ENCODE data around the gene KCNIP1.

The KCNIP1 gene

DNA sequence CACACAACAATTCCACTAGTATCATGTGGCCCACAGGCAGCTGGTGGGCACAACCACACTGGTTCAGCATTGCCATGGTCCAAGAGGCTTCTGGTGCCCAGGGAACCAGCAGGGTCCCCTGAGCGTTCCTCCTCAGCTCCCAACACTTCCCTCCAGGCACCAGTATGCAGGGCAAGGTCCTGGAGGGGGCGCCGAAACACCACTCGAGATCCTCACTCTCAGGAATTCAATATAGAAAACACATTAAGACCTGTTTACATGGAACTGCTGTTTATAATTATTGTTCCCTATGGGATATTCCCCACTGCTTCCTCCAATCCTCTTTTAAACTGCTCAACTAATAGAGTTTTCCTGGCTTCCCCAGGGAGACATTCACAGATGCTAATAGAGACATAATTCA, 187.8 kb downstream of the KCNIP1 start:
- H2BK5ac ChIP-seq (ENCODE audit: low read depth, low read length, poor library complexity): no peak overlapping the region
- no peak overlapping the region for H4K8ac ChIP-seq (ENCODE audit: low read depth, low read length)
- H3K14ac ChIP-seq (ENCODE audit: low read length): no peak overlapping the region
- no peak overlapping the region for H2AK5ac ChIP-seq (ENCODE audit: low read length)
- no peak overlapping the region for H3K9ac ChIP-seq (ENCODE audit: low read length)
- no peak overlapping the region for H3K4ac ChIP-seq (ENCODE audit: low read depth, low read length)
- H3K4me3 ChIP-seq (ENCODE audit: low read depth, low read length): no peak overlapping the region
- H3K4me1 ChIP-seq (ENCODE audit: control insufficient read depth in 1 of 2, insufficient read depth in 2 of 2, low read length in 2 of 2): no peaks in the 10 kb centered on the region
- H2BK12ac ChIP-seq (ENCODE audit: low read length): no peak overlapping the region
- no peaks in the 10 kb centered on the region for H3K79me2 ChIP-seq (ENCODE audit: control insufficient read depth, insufficient read depth, low read length, poor library complexity)
- no peak overlapping the region for H3K23ac ChIP-seq (ENCODE audit: low read length)
- H2BK120ac ChIP-seq (ENCODE audit: insufficient read depth, low read length, poor library complexity): no peak overlapping the region
- H3K79me1 ChIP-seq (ENCODE audit: low read length): no peaks in the 10 kb centered on the region
- H3K27ac ChIP-seq (ENCODE audit: low read depth, low read length): no peak overlapping the region
- H3K9me3 ChIP-seq (ENCODE audit: insufficient read depth, low read depth, low read length): no peaks in the 10 kb centered on the region
- DNase-seq: no peak
- H4K91ac ChIP-seq (ENCODE audit: low read depth, low read length): no peak overlapping the region
- H4K12ac ChIP-seq (ENCODE audit: low read depth, low read length): no peak overlapping the region
- no peak overlapping the region for H2AFZ ChIP-seq (ENCODE audit: insufficient read depth, low read length, poor library complexity)
- no peaks in the 10 kb centered on the region for H3K36me3 ChIP-seq (ENCODE audit: control insufficient read depth in 1 of 2, insufficient read depth in 2 of 2, low read length in 2 of 2)
- no peaks in the 10 kb centered on the region for H3K27me3 ChIP-seq (ENCODE audit: insufficient read depth, low read length)
- H3K4me2 ChIP-seq (ENCODE audit: low read length): no peak overlapping the region
- no CpG with 5 or more reads among the region's 4 CpGs for WGBS (ENCODE audit: extremely low coverage, insufficient coverage, insufficient read length)
- H3K18ac ChIP-seq (ENCODE audit: low read length): no peak overlapping the region

DNA sequence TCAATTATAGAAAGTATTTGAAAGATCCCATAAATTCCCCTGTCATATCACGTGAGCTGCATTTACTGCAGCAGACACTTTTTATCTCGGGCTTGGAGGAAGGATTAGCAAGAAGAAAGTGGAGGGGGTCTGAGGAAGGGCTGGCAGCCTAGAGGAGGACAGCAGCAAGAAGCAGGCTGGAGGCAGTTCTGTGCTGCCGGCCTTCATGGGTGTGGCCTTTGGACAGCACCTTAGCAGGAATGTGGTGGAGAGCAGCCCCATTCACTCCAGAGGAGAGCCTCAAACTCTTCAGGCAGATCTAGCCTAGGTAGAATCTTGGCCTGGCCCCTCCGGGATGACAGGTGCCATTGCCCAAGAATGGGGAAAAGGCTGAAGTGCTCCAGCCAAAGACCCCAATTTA, 189.9 kb downstream of the KCNIP1 start:
- Histone ChIP-seq H2BK5ac (ENCODE audit: low read depth, low read length, poor library complexity) (no peak overlapping the region), H3K4ac (ENCODE audit: low read depth, low read length) (no peak overlapping the region), H3K79me1 (ENCODE audit: low read length) (no peaks in the 10 kb centered on the region), H4K91ac (ENCODE audit: low read depth, low read length) (no peak overlapping the region), H3K79me2 (ENCODE audit: control insufficient read depth, insufficient read depth, low read length, poor library complexity) (no peaks in the 10 kb centered on the region), H3K4me3 (ENCODE audit: low read depth, low read length) (no peak overlapping the region), H3K23ac (ENCODE audit: low read length) (no peak overlapping the region), H3K27ac (ENCODE audit: low read depth, low read length) (no peak overlapping the region), H3K18ac (ENCODE audit: low read length) (no peak overlapping the region), H3K4me2 (ENCODE audit: low read length) (no peak overlapping the region), H3K36me3 (ENCODE audit: control insufficient read depth in 1 of 2, insufficient read depth in 2 of 2, low read length in 2 of 2) (no peaks in the 10 kb centered on the region), H3K9ac (ENCODE audit: low read length) (no peak overlapping the region), H3K14ac (ENCODE audit: low read length) (no peak overlapping the region), H4K12ac (ENCODE audit: low read depth, low read length) (no peak overlapping the region), H3K9me3 (ENCODE audit: insufficient read depth, low read depth, low read length) (no peaks in the 10 kb centered on the region), H3K27me3 (ENCODE audit: insufficient read depth, low read length) (no peaks in the 10 kb centered on the region), H4K8ac (ENCODE audit: low read depth, low read length) (no peak overlapping the region), H2AK5ac (ENCODE audit: low read length) (no peak overlapping the region), H2BK120ac (ENCODE audit: insufficient read depth, low read length, poor library complexity) (no peak overlapping the region), H2AFZ (ENCODE audit: insufficient read depth, low read length, poor library complexity) (no peak overlapping the region), H2BK12ac (ENCODE audit: low read length) (no peak overlapping the region), H3K4me1 (ENCODE audit: control insufficient read depth in 1 of 2, insufficient read depth in 2 of 2, low read length in 2 of 2) (no peaks in the 10 kb centered on the region)
- WGBS (ENCODE audit: extremely low coverage, insufficient coverage, insufficient read length): no CpG with 5 or more reads among the region's 4 CpGs
- DNase-seq: no peak

DNA sequence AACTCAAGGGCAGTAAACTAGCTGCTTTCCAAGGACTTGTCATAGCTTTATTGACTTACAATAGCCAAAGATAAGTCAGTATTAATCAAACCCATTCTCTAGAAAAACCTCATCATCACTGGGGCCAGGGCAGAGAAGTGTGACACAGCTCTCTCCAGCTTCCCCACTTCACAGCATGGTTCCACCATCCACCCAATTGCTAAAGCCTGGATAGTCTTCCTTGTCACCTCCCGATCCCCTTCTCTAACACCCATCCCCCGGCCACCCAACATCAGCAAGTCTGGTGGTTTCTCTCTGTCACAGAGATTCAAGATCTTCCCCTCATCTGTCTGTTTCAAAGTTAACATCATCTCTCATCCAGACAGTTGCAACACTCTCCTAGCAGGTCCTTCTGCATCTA, 191.1 kb downstream of the KCNIP1 start:
- Histone ChIP-seq H3K4me3 (ENCODE audit: low read depth, low read length) (no peak overlapping the region), H3K4me2 (ENCODE audit: low read length) (no peak overlapping the region)
- WGBS (ENCODE audit: extremely low coverage, insufficient coverage, insufficient read length): no CpG with 5 or more reads among the region's 2 CpGs

DNA sequence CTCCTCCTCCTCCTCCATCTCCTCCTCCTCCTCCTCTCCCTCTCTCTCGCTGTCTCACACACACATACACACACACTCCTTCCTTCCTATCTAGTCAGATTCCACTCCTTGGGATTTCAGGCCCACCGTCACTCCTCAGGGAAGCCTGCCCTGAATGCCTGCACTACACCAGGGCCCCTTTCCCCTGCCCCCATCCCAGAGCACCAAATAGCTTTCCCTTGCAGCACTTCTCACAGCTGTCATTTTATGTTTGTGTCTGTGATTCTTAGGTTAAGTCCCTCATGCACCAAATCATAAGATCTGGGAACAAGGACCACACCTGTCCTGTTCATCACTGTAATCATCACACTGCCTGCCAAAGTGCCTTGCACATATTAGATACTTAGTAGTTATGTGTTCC, 193.2 kb downstream of the KCNIP1 start:
- Histone ChIP-seq H2BK12ac (ENCODE audit: low read length) (no peak overlapping the region), H3K27ac (ENCODE audit: low read depth, low read length) (no peak overlapping the region), H3K9me3 (ENCODE audit: insufficient read depth, low read depth, low read length) (no peaks in the 10 kb centered on the region), H4K12ac (ENCODE audit: low read depth, low read length) (no peak overlapping the region), H2BK120ac (ENCODE audit: insufficient read depth, low read length, poor library complexity) (no peak overlapping the region), H3K79me1 (ENCODE audit: low read length) (no peaks in the 10 kb centered on the region), H2BK5ac (ENCODE audit: low read depth, low read length, poor library complexity) (no peak overlapping the region), H2AK5ac (ENCODE audit: low read length) (no peak overlapping the region), H3K36me3 (ENCODE audit: control insufficient read depth in 1 of 2, insufficient read depth in 2 of 2, low read length in 2 of 2) (no peaks in the 10 kb centered on the region), H4K91ac (ENCODE audit: low read depth, low read length) (no peak overlapping the region), H3K4me1 (ENCODE audit: control insufficient read depth in 1 of 2, insufficient read depth in 2 of 2, low read length in 2 of 2) (no peaks in the 10 kb centered on the region), H3K27me3 (ENCODE audit: insufficient read depth, low read length) (no peaks in the 10 kb centered on the region), H3K23ac (ENCODE audit: low read length) (no peak overlapping the region), H3K18ac (ENCODE audit: low read length) (no peak overlapping the region), H3K9ac (ENCODE audit: low read length) (no peak overlapping the region), H2AFZ (ENCODE audit: insufficient read depth, low read length, poor library complexity) (no peak overlapping the region), H3K14ac (ENCODE audit: low read length) (no peak overlapping the region), H4K8ac (ENCODE audit: low read depth, low read length) (no peak overlapping the region), H3K79me2 (ENCODE audit: control insufficient read depth, insufficient read depth, low read length, poor library complexity) (no peaks in the 10 kb centered on the region), H3K4me2 (ENCODE audit: low read length) (no peak overlapping the region), H3K4ac (ENCODE audit: low read depth, low read length) (no peak overlapping the region), H3K4me3 (ENCODE audit: low read depth, low read length) (no peak overlapping the region)
- no CpG with 5 or more reads among the region's 2 CpGs for WGBS (ENCODE audit: extremely low coverage, insufficient coverage, insufficient read length)
- no peak for DNase-seq

More for the DNA sequence above, 191.1 kb downstream of the KCNIP1 start:
- H3K23ac ChIP-seq (ENCODE audit: low read length): no peak overlapping the region
- no peak overlapping the region for H3K9ac ChIP-seq (ENCODE audit: low read length)
- no peak overlapping the region for H3K27ac ChIP-seq (ENCODE audit: low read depth, low read length)
- H3K9me3 ChIP-seq (ENCODE audit: insufficient read depth, low read depth, low read length): no peaks in the 10 kb centered on the region
- H3K4me1 ChIP-seq (ENCODE audit: control insufficient read depth in 1 of 2, insufficient read depth in 2 of 2, low read length in 2 of 2): no peaks in the 10 kb centered on the region
- H3K27me3 ChIP-seq (ENCODE audit: insufficient read depth, low read length): no peaks in the 10 kb centered on the region
- no peak overlapping the region for H3K4ac ChIP-seq (ENCODE audit: low read depth, low read length)
- no peak overlapping the region for H4K91ac ChIP-seq (ENCODE audit: low read depth, low read length)
- no peak overlapping the region for H2AFZ ChIP-seq (ENCODE audit: insufficient read depth, low read length, poor library complexity)
- no peak overlapping the region for H2BK12ac ChIP-seq (ENCODE audit: low read length)
- H2BK5ac ChIP-seq (ENCODE audit: low read depth, low read length, poor library complexity): no peak overlapping the region
- no peak overlapping the region for H2BK120ac ChIP-seq (ENCODE audit: insufficient read depth, low read length, poor library complexity)
- H3K36me3 ChIP-seq (ENCODE audit: control insufficient read depth in 1 of 2, insufficient read depth in 2 of 2, low read length in 2 of 2): no peaks in the 10 kb centered on the region
- H3K79me1 ChIP-seq (ENCODE audit: low read length): no peaks in the 10 kb centered on the region
- H2AK5ac ChIP-seq (ENCODE audit: low read length): no peak overlapping the region
- no peak overlapping the region for H4K8ac ChIP-seq (ENCODE audit: low read depth, low read length)
- H3K14ac ChIP-seq (ENCODE audit: low read length): no peak overlapping the region
- no peaks in the 10 kb centered on the region for H3K79me2 ChIP-seq (ENCODE audit: control insufficient read depth, insufficient read depth, low read length, poor library complexity)
- DNase-seq: no peak
- H4K12ac ChIP-seq (ENCODE audit: low read depth, low read length): no peak overlapping the region
- no peak overlapping the region for H3K18ac ChIP-seq (ENCODE audit: low read length)

Data from trophoblast cell (in vitro differentiated cells and primary cell).